Stimulated activated CD8-positive, alpha-beta memory T cell treated with anti-CD3 and anti-CD28 coated beads, Interleukin-4, amount 100 ng/mL, for 48 hours (primary cell): ENCODE measurements around the gene KMT2C.
"Not testable (repeated sequence)": the region's sequence is repeated elsewhere in the genome, so short reads cannot be mapped to it uniquely, and the experiment has no call there.

Experiments
- DNase-seq: peaks from one replicate; pipeline ENCODE4 v3.0.0-alpha.2; 2020

The KMT2C gene

GRCh38 chr7:152399344-152399743 lies 36.5 kb downstream of the KMT2C start:
- DNase-seq, result no peak

GRCh38 chr7:152395112-152395511 lies 40.7 kb downstream of the KMT2C start:
- DNase-seq, result no peak

GRCh38 chr7:152394214-152394613 lies 41.6 kb downstream of the KMT2C start:
- not testable (repeated sequence) for DNase-seq

GRCh38 chr7:152392254-152392653 lies 43.5 kb downstream of the KMT2C start:
- DNase-seq, result no peak

GRCh38 chr7:152386136-152386764 lies 49.6 kb downstream of the KMT2C start:
- DNase-seq, result not testable (repeated sequence)

GRCh38 chr7:152384235-152385200 lies 51.3 kb downstream of the KMT2C start:
- not testable (repeated sequence) for DNase-seq

GRCh38 chr7:152383341-152384234 lies 52.2 kb downstream of the KMT2C start:
- no peak for DNase-seq

- peak; percentile 47 for DNase-seq
Measured at GRCh38 chr7:152382244-152382643, 53.6 kb downstream of the KMT2C start.

GRCh38 chr7:152380931-152381578 lies 54.7 kb downstream of the KMT2C start:
- DNase-seq, result not testable (repeated sequence)

- DNase-seq, result not testable (repeated sequence)
Measured at GRCh38 chr7:152378497-152378896, 57.3 kb downstream of the KMT2C start.

- not testable (repeated sequence) for DNase-seq
Measured at GRCh38 chr7:152376716-152377484, 58.9 kb downstream of the KMT2C start.

- DNase-seq, result no peak
Measured at GRCh38 chr7:152370297-152370696, 65.5 kb downstream of the KMT2C start.

- no peak for DNase-seq
Measured at GRCh38 chr7:152369518-152369917, 66.3 kb downstream of the KMT2C start.

- no peak for DNase-seq
Measured at GRCh38 chr7:152367170-152367569, 68.6 kb downstream of the KMT2C start.

- DNase-seq, result no peak
Measured at GRCh38 chr7:152366662-152367061, 69.1 kb downstream of the KMT2C start.

- DNase-seq, result no peak
Measured at GRCh38 chr7:152365982-152366603, 69.7 kb downstream of the KMT2C start.

GRCh38 chr7:152363798-152364197 lies 72.0 kb downstream of the KMT2C start:
- DNase-seq, result no peak

GRCh38 chr7:152362128-152362926 lies 73.5 kb downstream of the KMT2C start:
- no peak for DNase-seq

GRCh38 chr7:152355474-152356057 lies 80.2 kb downstream of the KMT2C start:
- DNase-seq, result no peak

- no peak for DNase-seq
Measured at GRCh38 chr7:152354061-152354460, 81.7 kb downstream of the KMT2C start.
